HepG2 (cell line): ENCODE data around the gene DPH7. TPM values are rescaled to one million over a fixed set of nuclear protein-coding genes. Genes with fewer than 3 reads are reported as not detected.

Experiments used
- AHR ChIP-seq: IDR thresholded peaks from 2 replicates; pipeline ENCODE4 v1.6.1; 2018; ENCODE audit warnings: missing genetic modification reagents, missing compliant biosample characterization
- ATAD3A ChIP-seq: sonication (generic); formaldehyde crosslinking; IDR thresholded peaks from 2 replicates; pipeline ENCODE4 v1.4.0; 2020; ENCODE audit warnings: missing genetic modification reagents
- CC2D1A ChIP-seq: sonication (generic); formaldehyde crosslinking; IDR thresholded peaks from 2 replicates; pipeline ENCODE4 v1.8.1; 2023; ENCODE audit warnings: mild to moderate bottlenecking, missing genetic modification reagents
- E2F2 ChIP-seq: sonication (generic); formaldehyde crosslinking; IDR thresholded peaks from 2 replicates; pipeline ENCODE4 v1.4.0; 2020; ENCODE audit warnings: missing genetic modification reagents, borderline replicate concordance
- FOSL2 ChIP-seq: sonication (generic); formaldehyde crosslinking; IDR thresholded peaks from 2 replicates; pipeline ENCODE4 v1.4.0; 2020; ENCODE audit warnings: missing genetic modification reagents
- HCFC1 ChIP-seq: fragments of 150-350 bp; IDR thresholded peaks from 2 replicates; pipeline ENCODE4 v1.6.1; 2014; ENCODE audit warnings: low read depth, low read length
- HDAC1 ChIP-seq: sonication (generic); formaldehyde crosslinking; IDR thresholded peaks from 2 replicates; pipeline ENCODE4 v1.5.1; 2020; ENCODE audit warnings: mild to moderate bottlenecking, missing genetic modification reagents
- HMGA1 ChIP-seq: sonication (generic); formaldehyde crosslinking; conservative IDR thresholded peaks from 2 replicates; pipeline ENCODE4 v1.4.0; 2020; ENCODE audit warnings: missing genetic modification reagents
- JARID2 ChIP-seq: sonication (generic); formaldehyde crosslinking; IDR thresholded peaks from 2 replicates; pipeline ENCODE4 v1.8.1; 2023; ENCODE audit warnings: missing genetic modification reagents, inconsistent platforms; ENCODE audit not compliant: insufficient replicate concordance
- KLF13 ChIP-seq: sonication (generic); formaldehyde crosslinking; IDR thresholded peaks from 2 replicates; pipeline ENCODE4 v1.4.0; 2020; ENCODE audit warnings: mild to moderate bottlenecking, missing genetic modification reagents
- MYC ChIP-seq: sonication (generic); formaldehyde crosslinking; IDR thresholded peaks from 2 replicates; pipeline ENCODE4 v1.9.0; 2021; ENCODE audit warnings: missing genetic modification reagents, borderline replicate concordance
- NFAT5 ChIP-seq: sonication (generic); formaldehyde crosslinking; IDR thresholded peaks from 2 replicates; pipeline ENCODE4 v1.4.0; 2020; ENCODE audit warnings: missing genetic modification reagents
- NFE2L1 ChIP-seq: sonication (generic); formaldehyde crosslinking; IDR thresholded peaks from 2 replicates; pipeline ENCODE4 v1.4.0; 2020; ENCODE audit warnings: missing genetic modification reagents, mild to moderate bottlenecking, borderline replicate concordance
- NR0B2 ChIP-seq: sonication (generic); formaldehyde crosslinking; IDR thresholded peaks from 2 replicates; pipeline ENCODE4 v1.4.0; 2020; ENCODE audit warnings: mild to moderate bottlenecking, missing genetic modification reagents
- RNF2 ChIP-seq: fragments of 450-650 bp; conservative IDR thresholded peaks from 2 replicates; pipeline ENCODE4 v1.6.1; 2016; ENCODE audit warnings: low read depth
- SIX4 ChIP-seq: sonication (generic); formaldehyde crosslinking; IDR thresholded peaks from 2 replicates; pipeline ENCODE4 v1.4.0; 2020; ENCODE audit warnings: missing genetic modification reagents
- SOX13 ChIP-seq, 3 experiments: fragments of 450-650 bp in 1 of 3; sonication (generic) in 1 of 3; formaldehyde crosslinking in 1 of 3; IDR thresholded peaks in 2 of 3; conservative IDR thresholded peaks in 1 of 3; 2 replicates each; pipeline versions ENCODE4 v1.5.0 to v1.6.1; 2016 to 2020; ENCODE audit warnings: antibody characterized with exemption in 1 of 3, mild to moderate bottlenecking in 1 of 3, missing compliant biosample characterization in 1 of 3, missing genetic modification reagents in 1 of 3, moderate library complexity in 1 of 3
- SP1 ChIP-seq, 2 experiments: fragments of 450-650 bp in 1 of 2; sonication (generic) in 1 of 2; formaldehyde crosslinking in 1 of 2; IDR thresholded peaks; 2 replicates each; pipeline versions ENCODE4 v1.4.0 to v1.6.1; 2016 to 2020; ENCODE audit warnings: missing genetic modification reagents in 1 of 2
- TRIM24 ChIP-seq: sonication (generic); formaldehyde crosslinking; IDR thresholded peaks from 2 replicates; pipeline ENCODE4 v1.8.0; 2022; ENCODE audit warnings: mild to moderate bottlenecking, missing genetic modification reagents
- ZFP1 ChIP-seq: IDR thresholded peaks from 2 replicates; pipeline ENCODE4 v1.6.1; 2016
- ZFP36L1 ChIP-seq: sonication (generic); formaldehyde crosslinking; IDR thresholded peaks from 2 replicates; pipeline ENCODE4 v1.8.0; 2022; ENCODE audit warnings: mild to moderate bottlenecking, missing genetic modification reagents, moderate library complexity
- ZNF546 ChIP-seq: sonication (generic); formaldehyde crosslinking; conservative IDR thresholded peaks from 2 replicates; pipeline ENCODE4 v1.8.1; 2023; ENCODE audit warnings: mild to moderate bottlenecking, missing genetic modification reagents
- ZNF607 ChIP-seq: sonication (generic); formaldehyde crosslinking; IDR thresholded peaks from 2 replicates; pipeline ENCODE4 v1.5.1; 2020; ENCODE audit warnings: missing genetic modification reagents, mild to moderate bottlenecking, borderline replicate concordance
- ZNF747 ChIP-seq: sonication (generic); formaldehyde crosslinking; IDR thresholded peaks from 2 replicates; pipeline ENCODE4 v1.8.1; 2023; ENCODE audit warnings: missing genetic modification reagents, mild to moderate bottlenecking, borderline replicate concordance
- polyA plus RNA-seq, 8 experiments: library from polyadenylated mRNA; depleted of rRNA in 3 of 8; stranded (reverse) in 7 of 8; unstranded in 1 of 8; fragments of >200 nt; fragmentation: Illumina TruSeq in 4 of 8; extraction: Trizol in 4 of 8; gene quantifications; 2 replicates each; pipeline versions ENCODE4 v1.2.1 to v1.2.3, GENCODE V29; 2011 to 2016; ENCODE audit warnings: low read depth in 4 of 8, missing spikeins in 1 of 8, mixed read lengths in 1 of 8; ENCODE audit not compliant: insufficient read depth in 1 of 8
- total RNA-seq, 5 experiments: library from RNA; depleted of rRNA; stranded (reverse); fragments of >200 nt; fragmentation: Illumina TruSeq; extraction: Trizol; gene quantifications; 2 replicates each; pipeline ENCODE4 v1.2.3, GENCODE V29; 2016; ENCODE audit warnings: low read depth in 1 of 5

DPH7 gene
- total and polyA plus RNA-seq, 2 of the 13 experiments (the other 11 are each of a cell fraction or from before 2014, with no cell fraction given), result 27.6 to 31.6 TPM

- TF ChIP-seq NR0B2 (CRISPR knock-in tag), result peak; percentile 58
- no peak for TF ChIP-seq ATAD3A
- TF ChIP-seq NFE2L1 (CRISPR knock-in tag), result no peak
- TF ChIP-seq FOSL2 (CRISPR knock-in tag), result peak; percentile 28; the same call in 1 of the 2 replicates
- TF ChIP-seq CC2D1A (CRISPR knock-in tag), result no peak
- TF ChIP-seq MYC (CRISPR knock-in tag), result peak; percentile 73
- TF ChIP-seq ZFP36L1 (CRISPR knock-in tag), result peak; percentile 41; the same call in 1 of the 2 replicates
- peak; percentile 87 for TF ChIP-seq HDAC1 (CRISPR knock-in tag)
- peak; percentile 55; the same call in 1 of the 2 replicates for TF ChIP-seq ZNF747
- TF ChIP-seq HMGA1 (CRISPR knock-in tag), result no peak
- no peak for TF ChIP-seq KLF13 (CRISPR knock-in tag)
- no peak for TF ChIP-seq JARID2 (CRISPR knock-in tag)
- TF ChIP-seq E2F2 (CRISPR knock-in tag), result 0 out of 2 replicates have a peak, but pooled peaks have one; percentile 36
- no peak for TF ChIP-seq SIX4
- TF ChIP-seq SOX13 (IDR thresholded peaks at IDR 0.05), result no peak
- TF ChIP-seq SOX13 (CRISPR knock-in tag; conservative IDR thresholded peaks at IDR 0.05 in 1 of 2, IDR thresholded peaks at IDR 0.05 in 1 of 2), result peak in 1 of 2 experiments; percentile 35; a peak in 1 of 4 replicates
- TF ChIP-seq RNF2, result 0 out of 2 replicates have a peak, but pooled peaks have one; percentile 46
- TF ChIP-seq NFAT5, result no peak
- TF ChIP-seq TRIM24 (CRISPR knock-in tag), result no peak
- TF ChIP-seq ZFP1 (CRISPR knock-in tag), result no peak; the same call in 1 of the 2 replicates
- peak; percentile 72 for TF ChIP-seq HCFC1
- TF ChIP-seq ZNF607, result peak; percentile 69; the same call in 1 of the 2 replicates
- peak; percentile 23; the same call in 1 of the 2 replicates for TF ChIP-seq AHR (CRISPR knock-in tag)
- no peak for TF ChIP-seq SP1 (IDR thresholded peaks at IDR 0.05)
- peak; percentile 61 for TF ChIP-seq SP1 (CRISPR knock-in tag; IDR thresholded peaks at IDR 0.05)
- TF ChIP-seq ZNF546 (CRISPR knock-in tag), result no peak; the same call in 1 of the 2 replicates
These were observed at the start of gene DPH7 (continued) for GRCh38 chr9:137578518-137579258.
